HEK293 (cell line): ENCODE data around the gene GNPTG.
A peak's percentile ranks its signal among the peaks of the same experiment; 100 is the strongest.

ENCODE experiments used
- CTCF ChIA-PET: fragments of 350-600 bp; formaldehyde crosslinking; extraction: SDS; loops from one replicate; lab custom pipeline; 2021; ENCODE audit warnings: antibody characterized with exemption; lab: Yijun Ruan, JAX
- POLR2A ChIA-PET: fragments of 300-600 bp; formaldehyde crosslinking; extraction: SDS; loops from one replicate; lab custom pipeline; 2020; ENCODE audit warnings: antibody characterized with exemption, inconsistent platforms; lab: Yijun Ruan, JAX
- H3K27ac ChIP-seq: fragments of 200-500 bp; sonication (Bioruptor generic); 2 replicates; pipeline ENCODE4 v1.5.1; 2014; ENCODE audit warnings: low read depth, low read length, control low read depth, inconsistent platforms; ENCODE audit errors: extremely low read depth
- H3K36me3 ChIP-seq, 2 experiments: fragments of 200-500 bp in 1 of 2; sonication (Bioruptor generic) in 1 of 2; 1 replicate in 1 of 2; 2 replicates in 1 of 2; pipeline ENCODE4 v1.5.1; 2014 to 2017; ENCODE audit warnings: inconsistent platforms in 2 of 2, low read length in 2 of 2; ENCODE audit not compliant: control insufficient read depth in 2 of 2, insufficient read depth in 1 of 2
- H3K4me1 ChIP-seq: fragments of 200-500 bp; sonication (Bioruptor generic); 2 replicates; pipeline ENCODE4 v1.5.1; 2014; ENCODE audit warnings: mild to moderate bottlenecking, low read length, inconsistent platforms; ENCODE audit not compliant: control insufficient read depth, insufficient read depth
- H3K4me3 ChIP-seq: 2 replicates; pipeline ENCODE4 v1.5.1; 2011; ENCODE audit warnings: low read depth, mild to moderate bottlenecking, control low read depth, low read length, moderate library complexity
- H3K9me3 ChIP-seq: fragments of 200-500 bp; sonication (Bioruptor generic); 2 replicates; pipeline ENCODE4 v1.5.1; 2014; ENCODE audit warnings: low read depth, low read length, inconsistent platforms; ENCODE audit not compliant: control insufficient read depth, insufficient read depth
- HOXC10 ChIP-seq: sonication (generic); formaldehyde crosslinking; IDR thresholded peaks from 2 replicates; pipeline ENCODE4 v1.8.1; 2023; ENCODE audit warnings: mild to moderate bottlenecking, missing genetic modification reagents
- IKZF3 ChIP-seq: fragments of 450-650 bp; IDR thresholded peaks from 2 replicates; pipeline ENCODE4 v1.5.0; 2018; ENCODE audit warnings: missing biosample characterization, mild to moderate bottlenecking, missing genetic modification characterization, moderate library complexity
- KLF16 ChIP-seq: fragments of 450-650 bp; formaldehyde crosslinking; IDR thresholded peaks from 2 replicates; pipeline ENCODE4 v1.5.1; 2017; ENCODE audit warnings: missing biosample characterization, missing genetic modification characterization
- KLF8 ChIP-seq: fragments of 450-650 bp; formaldehyde crosslinking; IDR thresholded peaks from 2 replicates; pipeline ENCODE4 v1.5.1; 2016; ENCODE audit warnings: missing biosample characterization, missing genetic modification characterization
- PRDM6 ChIP-seq: fragments of 450-650 bp; formaldehyde crosslinking; IDR thresholded peaks from 2 replicates; pipeline ENCODE4 v1.5.1; 2017; ENCODE audit warnings: missing biosample characterization, missing genetic modification characterization
- REPIN1 ChIP-seq: fragments of 450-650 bp; formaldehyde crosslinking; IDR thresholded peaks from 2 replicates; pipeline ENCODE4 v1.5.1; 2017; ENCODE audit warnings: missing biosample characterization, missing genetic modification characterization, low read depth
- SCRT2 ChIP-seq: fragments of 450-650 bp; formaldehyde crosslinking; IDR thresholded peaks from 2 replicates; pipeline ENCODE4 v1.5.1; 2016; ENCODE audit warnings: missing biosample characterization, missing genetic modification characterization
- SP3 ChIP-seq: fragments of 450-650 bp; formaldehyde crosslinking; IDR thresholded peaks from 2 replicates; pipeline ENCODE4 v1.5.1; 2016; ENCODE audit warnings: missing biosample characterization, missing genetic modification characterization
- SP7 ChIP-seq: fragments of 450-650 bp; formaldehyde crosslinking; IDR thresholded peaks from 2 replicates; pipeline ENCODE4 v1.5.1; 2016; ENCODE audit warnings: missing biosample characterization, missing genetic modification characterization
- ZBTB17 ChIP-seq: fragments of 450-650 bp; formaldehyde crosslinking; IDR thresholded peaks from 2 replicates; pipeline ENCODE4 v1.5.1; 2016; ENCODE audit warnings: missing biosample characterization, missing genetic modification characterization
- ZFP37 ChIP-seq: fragments of 450-650 bp; formaldehyde crosslinking; IDR thresholded peaks from 2 replicates; pipeline ENCODE4 v1.5.1; 2016; ENCODE audit warnings: missing biosample characterization, missing genetic modification characterization
- ZIC2 ChIP-seq: fragments of 450-650 bp; formaldehyde crosslinking; IDR thresholded peaks from 2 replicates; pipeline ENCODE4 v1.5.1; 2016; ENCODE audit warnings: missing biosample characterization, missing genetic modification characterization
- ZNF112 ChIP-seq: fragments of 450-650 bp; formaldehyde crosslinking; IDR thresholded peaks from 2 replicates; pipeline ENCODE4 v1.5.0; 2017; ENCODE audit warnings: missing biosample characterization, missing genetic modification characterization
- ZNF114 ChIP-seq: fragments of 450-650 bp; formaldehyde crosslinking; IDR thresholded peaks from 2 replicates; pipeline ENCODE4 v1.5.0; 2017; ENCODE audit warnings: missing biosample characterization, missing genetic modification characterization
- ZNF169 ChIP-seq: fragments of 450-650 bp; formaldehyde crosslinking; IDR thresholded peaks from 2 replicates; pipeline ENCODE4 v1.5.1; 2016; ENCODE audit warnings: missing biosample characterization, missing genetic modification characterization
- ZNF239 ChIP-seq: fragments of 450-650 bp; formaldehyde crosslinking; IDR thresholded peaks from 2 replicates; pipeline ENCODE4 v1.5.1; 2016; ENCODE audit warnings: missing biosample characterization, missing genetic modification characterization
- ZNF394 ChIP-seq: fragments of 450-650 bp; formaldehyde crosslinking; IDR thresholded peaks from 2 replicates; pipeline ENCODE4 v1.5.1; 2016; ENCODE audit warnings: missing biosample characterization, missing genetic modification characterization, mild to moderate bottlenecking, moderate library complexity, borderline replicate concordance
- ZNF433 ChIP-seq: fragments of 450-650 bp; formaldehyde crosslinking; IDR thresholded peaks from 2 replicates; pipeline ENCODE4 v1.5.1; 2016; ENCODE audit warnings: missing biosample characterization, missing genetic modification characterization, low read depth
- ZNF513 ChIP-seq: fragments of 450-650 bp; IDR thresholded peaks from 2 replicates; pipeline ENCODE4 v1.5.1; 2018; ENCODE audit warnings: missing biosample characterization, missing genetic modification characterization
- ZNF514 ChIP-seq: fragments of 450-650 bp; formaldehyde crosslinking; IDR thresholded peaks from 2 replicates; pipeline ENCODE4 v1.5.1; 2016; ENCODE audit warnings: missing biosample characterization, missing genetic modification characterization
- ZNF530 ChIP-seq: fragments of 450-650 bp; formaldehyde crosslinking; IDR thresholded peaks from 2 replicates; pipeline ENCODE4 v1.5.1; 2016; ENCODE audit warnings: low read depth, missing biosample characterization, missing genetic modification characterization
- ZNF571 ChIP-seq: fragments of 450-650 bp; formaldehyde crosslinking; IDR thresholded peaks from 2 replicates; pipeline ENCODE4 v1.5.0; 2017; ENCODE audit warnings: missing biosample characterization, missing genetic modification characterization
- ZNF596 ChIP-seq: fragments of 450-650 bp; IDR thresholded peaks from 2 replicates; pipeline ENCODE4 v1.5.0; 2018; ENCODE audit warnings: missing biosample characterization, mild to moderate bottlenecking, missing genetic modification characterization, moderate library complexity
- ZNF658 ChIP-seq: fragments of 450-650 bp; formaldehyde crosslinking; IDR thresholded peaks from 2 replicates; pipeline ENCODE4; 2016; ENCODE audit warnings: missing biosample characterization, missing genetic modification characterization
- ZNF670 ChIP-seq: fragments of 450-650 bp; formaldehyde crosslinking; IDR thresholded peaks from 2 replicates; pipeline ENCODE4 v1.5.1; 2016; ENCODE audit warnings: missing biosample characterization, missing genetic modification characterization, low read depth
- ZNF776 ChIP-seq: fragments of 450-650 bp; formaldehyde crosslinking; IDR thresholded peaks from 2 replicates; pipeline ENCODE4 v1.5.0; 2017; ENCODE audit warnings: missing biosample characterization, missing genetic modification characterization, borderline replicate concordance
- ZNF791 ChIP-seq: fragments of 450-650 bp; formaldehyde crosslinking; IDR thresholded peaks from 2 replicates; pipeline ENCODE4 v1.5.1; 2016; ENCODE audit warnings: missing biosample characterization, missing genetic modification characterization
- ZXDB ChIP-seq: fragments of 450-650 bp; formaldehyde crosslinking; IDR thresholded peaks from 2 replicates; pipeline ENCODE4 v1.5.1; 2016; ENCODE audit warnings: missing biosample characterization, missing genetic modification characterization
- TF ChIP-seq, protein P1 (sequence below): fragments of 450-650 bp; formaldehyde crosslinking; IDR thresholded peaks from 2 replicates; pipeline ENCODE4 v1.5.1; 2016; ENCODE audit warnings: missing biosample characterization, missing genetic modification characterization

Gene GNPTG

GRCh38 chr16:1403733-1404132 lies 52.0 kb downstream of the GNPTG start (continued):
- TF ChIP-seq REPIN1 (no peak), ZNF776 (tag by site-specific recombination) (no peak), KLF16 (tag by site-specific recombination) (no peak), ZFP37 (tag by site-specific recombination) (no peak), PRDM6 (tag by site-specific recombination) (no peak)

DNA sequence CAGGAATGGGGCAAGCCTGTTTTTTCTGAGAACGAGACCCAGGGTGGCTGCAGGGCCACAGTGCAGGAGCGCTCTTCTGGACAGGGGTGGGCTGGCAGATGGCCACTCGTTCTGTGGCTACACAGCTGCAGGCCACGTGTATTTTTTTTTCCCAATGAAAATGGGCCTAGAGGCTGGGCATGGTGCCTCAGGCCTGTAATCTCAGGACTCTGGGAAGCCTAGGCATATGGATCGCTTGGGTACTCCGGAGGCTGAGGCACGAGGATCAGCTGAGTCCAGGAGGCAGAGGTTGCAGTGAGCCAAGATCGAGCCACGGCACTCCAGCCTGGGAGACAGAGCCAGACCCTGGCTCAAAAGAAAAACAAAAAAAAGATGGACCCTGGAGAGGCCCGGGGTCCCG lies 56.0 kb downstream of the GNPTG start:
- ChIA-PET CTCF (interaction anchor here (0.6 to 1.2 kb wide), 3 partner anchors 44 to 305 kb away, joined by 3 to 4 read pairs (median 4); no protein-coding TSS in a partner anchor), POLR2A (interaction anchor here (1.0 to 2.1 kb wide), 4 partner anchors 13 to 298 kb away, joined by 3 to 10 read pairs (median 5); partner anchors contain the start of genes MAPK8IP3 and UQCC4)
- Histone ChIP-seq H3K4me3 (peak overlapping the region; percentile 9; the same call in 1 of the 2 replicates), H3K36me3 (peaks cover 0 to 24% of the 10 kb centered on the region in 2 experiments; a peak in 2 of 3 replicates), H3K9me3 (no peaks in the 10 kb centered on the region), H3K27ac (no peak overlapping the region), H3K4me1 (peaks cover 3% of the 10 kb centered on the region)
- TF ChIP-seq ZNF530 (tag by site-specific recombination), result no peak
- TF ChIP-seq IKZF3 (tag by site-specific recombination), result 0 out of 2 replicates have a peak, but pooled peaks have one; percentile 13
- TF ChIP-seq ZNF394 (tag by site-specific recombination), result peak; percentile 73; the same call in 1 of the 2 replicates
- TF ChIP-seq ZBTB17, result peak; percentile 62; the same call in 1 of the 2 replicates
- TF ChIP-seq ZNF571 (tag by site-specific recombination), result no peak

GRCh38 chr16:1408171-1408837 lies 56.6 kb downstream of the GNPTG start:
- Histone ChIP-seq H3K4me1 (peaks cover 3% of the 10 kb centered on the region), H3K4me3 (peak overlapping the region; percentile 48), H3K36me3 (peaks cover 0 to 22% of the 10 kb centered on the region in 2 experiments; a peak in 2 of 3 replicates), H3K27ac (no peak overlapping the region), H3K9me3 (no peaks in the 10 kb centered on the region)
- ChIA-PET POLR2A (interaction anchor here (1.0 to 2.1 kb wide), 3 partner anchors 13 to 44 kb away, joined by 3 to 10 read pairs (median 3); partner anchors contain the start of gene UQCC4), CTCF (interaction anchor here (0.6 to 1.2 kb wide), 4 partner anchors 45 to 566 kb away, joined by 3 to 4 read pairs (median 4); no protein-coding TSS in a partner anchor)
- TF ChIP-seq ZXDB, result peak; percentile 58; the same call in 1 of the 2 replicates
- peak; percentile 23; the same call in 1 of the 2 replicates for TF ChIP-seq SCRT2
- no peak for TF ChIP-seq ZNF112 (tag by site-specific recombination)
- no peak for TF ChIP-seq ZNF169 (tag by site-specific recombination)
- no peak for TF ChIP-seq ZNF791 (tag by site-specific recombination)
- TF ChIP-seq SP3 (tag by site-specific recombination), result peak; percentile 94
- peak; percentile 30; the same call in 1 of the 2 replicates for TF ChIP-seq SP7 (tag by site-specific recombination)
- TF ChIP-seq ZIC2 (tag by site-specific recombination), result peak; percentile 100
- TF ChIP-seq KLF8 (tag by site-specific recombination), result peak; percentile 69; the same call in 1 of the 2 replicates
- no peak for TF ChIP-seq ZNF239 (tag by site-specific recombination)
- no peak for TF ChIP-seq ZNF596
- no peak for TF ChIP-seq ZNF114 (tag by site-specific recombination)
- no peak for TF ChIP-seq HOXC10 (CRISPR knock-in tag)
- no peak for TF ChIP-seq ZNF670 (tag by site-specific recombination)
- no peak for TF ChIP-seq ZNF658 (tag by site-specific recombination)
- no peak for TF ChIP-seq ZNF513
- TF ChIP-seq, protein P1, sequence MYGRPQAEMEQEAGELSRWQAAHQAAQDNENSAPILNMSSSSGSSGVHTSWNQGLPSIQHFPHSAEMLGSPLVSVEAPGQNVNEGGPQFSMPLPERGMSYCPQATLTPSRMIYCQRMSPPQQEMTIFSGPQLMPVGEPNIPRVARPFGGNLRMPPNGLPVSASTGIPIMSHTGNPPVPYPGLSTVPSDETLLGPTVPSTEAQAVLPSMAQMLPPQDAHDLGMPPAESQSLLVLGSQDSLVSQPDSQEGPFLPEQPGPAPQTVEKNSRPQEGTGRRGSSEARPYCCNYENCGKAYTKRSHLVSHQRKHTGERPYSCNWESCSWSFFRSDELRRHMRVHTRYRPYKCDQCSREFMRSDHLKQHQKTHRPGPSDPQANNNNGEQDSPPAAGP, result 0 out of 2 replicates have a peak, but pooled peaks have one; percentile 47
- TF ChIP-seq ZNF433 (tag by site-specific recombination), result no peak
- TF ChIP-seq ZNF514 (tag by site-specific recombination), result no peak
